ENCODE data around the gene EXD1. TPM values are rescaled to one million over a fixed set of nuclear protein-coding genes. Genes with fewer than 3 reads are reported as not detected.
"Not testable (repeated sequence)": the region's sequence is repeated elsewhere in the genome, so short reads cannot be mapped to it uniquely, and the experiment has no call there.

Gene EXD1
- polyA plus RNA-seq, 1 donor (not counting 4 experiments of a cell fraction or from before 2014, with no cell fraction given), result 0.16 TPM

DNA sequence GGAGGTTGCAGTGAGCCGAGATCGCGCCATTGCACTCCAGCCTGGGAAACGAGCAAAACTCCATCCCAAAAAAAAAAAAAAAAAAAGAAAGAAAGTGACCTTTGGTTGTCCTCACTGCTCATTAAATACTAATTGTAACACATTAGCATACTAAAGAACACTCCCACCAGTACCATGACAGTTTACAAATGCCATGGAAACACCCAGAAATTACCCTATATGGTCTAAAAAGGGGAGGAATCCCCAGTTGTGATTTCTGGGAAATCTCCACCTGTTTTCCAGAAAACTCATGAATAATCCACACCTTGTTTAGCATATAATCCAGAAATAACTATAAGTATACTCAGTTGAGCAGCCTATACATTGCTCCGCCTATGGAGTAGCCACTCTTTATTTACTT, 90.9 kb downstream of the EXD1 start:
- Histone ChIP-seq H3K4me3 (ENCODE audit: control insufficient read depth in 2 of 3, extremely low read depth in 1 of 3, insufficient read depth in 2 of 3, low read depth in 1 of 3, low read length in 3 of 3) (no peak overlapping the region), H3K79me2 (ENCODE audit: control insufficient read depth, insufficient read depth, low read length) (no peaks in the 10 kb centered on the region), H2AFZ (ENCODE audit: control insufficient read depth, low read length) (no peak overlapping the region), H3K9me1 (ENCODE audit: control insufficient read depth, extremely low read depth, insufficient read depth, low read length) (no peaks in the 10 kb centered on the region), H3K27ac (ENCODE audit: control insufficient read depth, insufficient read depth, low read length) (peak overlapping the region; percentile 43), H3K4me2 (ENCODE audit: control insufficient read depth, extremely low read depth, insufficient read depth, low read depth, low read length) (no peak overlapping the region), H3K36me3 (ENCODE audit: control insufficient read depth in 2 of 2, extremely low read depth in 1 of 2, insufficient read depth in 2 of 2, low read length in 2 of 2) (no peaks in the 10 kb centered on the region), H4K20me1 (ENCODE audit: control insufficient read depth, extremely low read depth, insufficient read depth, low read length) (no peaks in the 10 kb centered on the region), H3K4me1 (ENCODE audit: control insufficient read depth, extremely low read depth, insufficient read depth, low read length) (peaks cover 6% of the 10 kb centered on the region), H3K9me3 (ENCODE audit: control insufficient read depth, low read depth, low read length) (no peaks in the 10 kb centered on the region), H3K9ac (ENCODE audit: control insufficient read depth, extremely low read depth, insufficient read depth, low read length) (no peak overlapping the region), H3K27me3 (ENCODE audit: control insufficient read depth, extremely low read depth, insufficient read depth, low read length) (no peaks in the 10 kb centered on the region)
- DNase-seq (ENCODE audit: low read depth, low spot score) (no peak), FAIRE-seq (no peak)
- dilution Hi-C loops (cut with MboI; ENCODE audit: extremely low pct_ligation_motif_present, low sequenced_read_pairs), result no loop called here
- TF ChIP-seq EZH2 (IDR thresholded peaks at IDR 0.05; ENCODE audit: low read length) (no peak), CTCF (optimal IDR thresholded peaks at IDR 0.05 in 1 of 3, IDR thresholded peaks at IDR 0.05 in 1 of 3, conservative IDR thresholded peaks at IDR 0.05 in 1 of 3; ENCODE audit: extremely low read depth in 1 of 3, insufficient read depth in 2 of 3, low read length in 3 of 3) (no peak)

DNA sequence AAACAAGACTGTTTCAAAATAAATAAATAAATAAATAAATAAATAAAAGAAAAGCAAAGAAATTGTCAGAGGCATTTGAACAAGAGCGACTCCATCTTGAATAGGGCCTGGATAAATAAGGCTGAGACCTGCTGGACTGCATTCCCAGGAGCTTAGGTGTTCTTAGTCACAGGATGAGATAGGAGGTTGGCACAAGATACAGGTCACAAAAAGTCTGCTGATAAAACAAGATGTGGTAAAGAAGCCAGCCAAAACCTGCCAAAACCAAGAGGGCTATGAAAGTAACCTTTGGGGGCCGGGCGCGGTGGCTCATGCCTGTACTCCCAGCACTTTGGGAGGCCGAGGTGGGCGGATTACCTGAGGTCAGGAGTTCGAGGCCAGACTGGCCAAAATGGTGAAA, 91.4 kb downstream of the EXD1 start:
- H2AFZ ChIP-seq (ENCODE audit: control insufficient read depth, low read length); H3K27me3 ChIP-seq (ENCODE audit: control insufficient read depth, extremely low read depth, insufficient read depth, low read length); H3K4me3 ChIP-seq (ENCODE audit: control insufficient read depth in 2 of 3, extremely low read depth in 1 of 3, insufficient read depth in 2 of 3, low read depth in 1 of 3, low read length in 3 of 3); H3K4me1 ChIP-seq (ENCODE audit: control insufficient read depth, extremely low read depth, insufficient read depth, low read length); H3K9me1 ChIP-seq (ENCODE audit: control insufficient read depth, extremely low read depth, insufficient read depth, low read length); H3K36me3 ChIP-seq (ENCODE audit: control insufficient read depth in 2 of 2, extremely low read depth in 1 of 2, insufficient read depth in 2 of 2, low read length in 2 of 2); H3K79me2 ChIP-seq (ENCODE audit: control insufficient read depth, insufficient read depth, low read length); H3K4me2 ChIP-seq (ENCODE audit: control insufficient read depth, extremely low read depth, insufficient read depth, low read depth, low read length); dilution Hi-C loops (cut with MboI; ENCODE audit: extremely low pct_ligation_motif_present, low sequenced_read_pairs); H3K9ac ChIP-seq (ENCODE audit: control insufficient read depth, extremely low read depth, insufficient read depth, low read length); H4K20me1 ChIP-seq (ENCODE audit: control insufficient read depth, extremely low read depth, insufficient read depth, low read length); H3K9me3 ChIP-seq (ENCODE audit: control insufficient read depth, low read depth, low read length): not testable (repeated sequence)
- DNase-seq (ENCODE audit: low read depth, low spot score) (peak; percentile 81), FAIRE-seq (peak; percentile 89)
- peak overlapping the region; percentile 43 for H3K27ac ChIP-seq (ENCODE audit: control insufficient read depth, insufficient read depth, low read length)

DNA sequence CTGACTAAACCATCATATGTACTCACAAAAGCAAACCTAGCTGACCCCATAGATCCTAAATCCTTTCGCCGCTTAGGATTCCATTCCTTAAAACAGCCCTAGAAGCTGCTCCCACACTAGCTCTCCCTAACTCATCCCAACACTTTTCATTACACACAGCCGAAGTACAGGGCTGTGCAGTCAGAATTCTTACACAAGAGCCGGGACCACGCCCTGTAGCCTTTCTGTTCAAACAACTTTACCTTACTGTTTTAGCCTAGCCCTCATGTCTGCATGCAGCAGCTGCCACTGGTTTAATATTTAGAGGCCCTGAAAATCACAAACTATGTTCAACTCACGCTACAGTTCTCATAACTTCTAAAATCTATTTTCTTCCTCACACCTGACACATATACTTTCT, 95.0 kb downstream of the EXD1 start:
- H2AFZ ChIP-seq (ENCODE audit: control insufficient read depth, low read length); H3K4me3 ChIP-seq (ENCODE audit: control insufficient read depth in 2 of 3, extremely low read depth in 1 of 3, insufficient read depth in 2 of 3, low read depth in 1 of 3, low read length in 3 of 3); H3K9me3 ChIP-seq (ENCODE audit: control insufficient read depth, low read depth, low read length); H3K27ac ChIP-seq (ENCODE audit: control insufficient read depth, insufficient read depth, low read length); H3K4me1 ChIP-seq (ENCODE audit: control insufficient read depth, extremely low read depth, insufficient read depth, low read length); H3K79me2 ChIP-seq (ENCODE audit: control insufficient read depth, insufficient read depth, low read length); H3K36me3 ChIP-seq (ENCODE audit: control insufficient read depth in 2 of 2, extremely low read depth in 1 of 2, insufficient read depth in 2 of 2, low read length in 2 of 2); H4K20me1 ChIP-seq (ENCODE audit: control insufficient read depth, extremely low read depth, insufficient read depth, low read length); H3K27me3 ChIP-seq (ENCODE audit: control insufficient read depth, extremely low read depth, insufficient read depth, low read length); H3K9ac ChIP-seq (ENCODE audit: control insufficient read depth, extremely low read depth, insufficient read depth, low read length); H3K4me2 ChIP-seq (ENCODE audit: control insufficient read depth, extremely low read depth, insufficient read depth, low read depth, low read length); DNase-seq (ENCODE audit: low read depth, low spot score); H3K9me1 ChIP-seq (ENCODE audit: control insufficient read depth, extremely low read depth, insufficient read depth, low read length); dilution Hi-C loops (cut with MboI; ENCODE audit: extremely low pct_ligation_motif_present, low sequenced_read_pairs): not testable (repeated sequence)
- FAIRE-seq, result peak; percentile 13

Data from keratinocyte (primary cell).